GM23248 (cell line): ENCODE data around the gene PIEZO1.

ENCODE experiments used
- EZH2 ChIP-seq: fragments of 200-600 bp; sonication (generic); IDR thresholded peaks from 2 replicates; pipeline ENCODE4 v1.6.1; 2018; ENCODE audit warnings: antibody characterized with exemption, mild to moderate bottlenecking; ENCODE audit not compliant: insufficient read depth, poor library complexity, severe bottlenecking
- EZH2phosphoT487 ChIP-seq: fragments of 200-600 bp; sonication (generic); IDR thresholded peaks from 2 replicates; pipeline ENCODE4 v1.6.1; 2018; ENCODE audit warnings: antibody characterized with exemption, moderate library complexity, mild to moderate bottlenecking, low read depth; ENCODE audit not compliant: insufficient read depth

- no peak for TF ChIP-seq EZH2
- no peak for TF ChIP-seq EZH2phosphoT487
Measured at GRCh38 chr16:88665570-88665969, 119.5 kb downstream of the PIEZO1 start.
